Neural cell (in vitro differentiated cells): Measurements from ENCODE around the gene NSG2.

Experiments
- POLR2AphosphoS5 ChIP-seq: IDR thresholded peaks from 2 replicates; pipeline ENCODE4 v1.6.1; 2012
- TAF1 ChIP-seq: IDR thresholded peaks from 2 replicates; pipeline ENCODE4 v1.6.1; 2012; ENCODE audit warnings: low read depth

GRCh38 chr5:174067499-174067898 is 22.0 kb downstream of the NSG2 start:
- no peak for TF ChIP-seq POLR2AphosphoS5
- no peak for TF ChIP-seq TAF1
